Esophagus squamous epithelium (tissue), 4 donors: ENCODE measurements around the gene BFAR.

Experiments
- CTCF ChIP-seq, 6 experiments: fragments of 450-650 bp in 4 of 6; fragments of 200-600 bp in 2 of 6; sonication (generic) in 2 of 6; IDR thresholded peaks; one replicate each; pipeline ENCODE4 v1.5.1; 2016 to 2019; ENCODE audit warnings: antibody characterized with exemption in 6 of 6, mild to moderate bottlenecking in 4 of 6, moderate library complexity in 4 of 6
- POLR2A ChIP-seq, 4 donors: fragments of 450-650 bp; IDR thresholded peaks; one replicate each; pipeline ENCODE4 v1.6.1; 2017; ENCODE audit warnings: antibody characterized with exemption in 4 of 4, mild to moderate bottlenecking in 4 of 4, moderate library complexity in 3 of 4

DNA sequence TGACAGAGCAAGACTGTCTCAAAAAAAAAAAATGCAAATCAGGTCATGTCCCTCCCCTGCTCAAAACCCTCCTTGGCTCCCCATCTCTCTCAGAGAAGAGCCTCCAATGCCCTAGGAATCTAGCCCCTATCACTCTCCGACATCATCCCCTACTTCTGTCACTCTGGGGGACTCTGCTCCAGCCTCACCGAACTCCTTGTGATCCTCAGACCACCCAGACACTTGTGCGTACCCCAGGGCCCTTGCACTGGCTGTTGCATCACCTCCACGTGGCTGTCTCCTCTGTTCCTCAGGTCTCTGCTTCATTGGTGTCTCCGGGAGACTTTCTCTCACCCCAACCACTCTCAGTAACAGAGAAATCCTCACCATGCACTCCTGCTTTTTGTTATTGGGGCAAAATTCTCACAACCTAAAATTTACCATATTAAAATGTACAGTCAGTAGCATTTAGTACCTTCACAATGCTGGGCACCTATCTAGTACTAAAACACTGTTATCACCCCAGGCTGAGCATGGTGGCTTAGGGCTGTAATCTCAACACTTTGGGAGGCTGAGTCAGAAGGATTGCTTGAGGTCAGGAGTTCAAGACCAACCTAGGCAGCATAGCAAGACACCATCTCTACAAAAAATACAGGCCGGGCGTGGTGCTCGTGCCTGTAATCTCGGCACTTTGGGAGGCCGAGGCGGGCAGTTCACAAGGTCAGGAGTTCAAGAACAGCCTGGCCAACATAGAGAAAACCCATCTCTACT lies 46.2 kb downstream of the BFAR start:
- TF ChIP-seq CTCF (IDR thresholded peaks at IDR 0.05): no peak
- no peak for TF ChIP-seq POLR2A (IDR thresholded peaks at IDR 0.05)
